CD1c-positive myeloid dendritic cell (primary cell): ENCODE data around the gene CAMK2G.

Source experiments
- DNase-seq: peaks from one replicate; pipeline ENCODE4 v3.0.0-alpha.2; 2016; ENCODE audit errors: extremely low spot score

The CAMK2G gene

GRCh38 chr10:73879296-73880173 lies 5.2 kb upstream of the CAMK2G start:
- DNase-seq: peak; percentile 96

GRCh38 chr10:73878365-73878764 lies 4.0 kb upstream of the CAMK2G start:
- no peak for DNase-seq

GRCh38 chr10:73877533-73878160 lies 3.3 kb upstream of the CAMK2G start:
- no peak for DNase-seq

DNA sequence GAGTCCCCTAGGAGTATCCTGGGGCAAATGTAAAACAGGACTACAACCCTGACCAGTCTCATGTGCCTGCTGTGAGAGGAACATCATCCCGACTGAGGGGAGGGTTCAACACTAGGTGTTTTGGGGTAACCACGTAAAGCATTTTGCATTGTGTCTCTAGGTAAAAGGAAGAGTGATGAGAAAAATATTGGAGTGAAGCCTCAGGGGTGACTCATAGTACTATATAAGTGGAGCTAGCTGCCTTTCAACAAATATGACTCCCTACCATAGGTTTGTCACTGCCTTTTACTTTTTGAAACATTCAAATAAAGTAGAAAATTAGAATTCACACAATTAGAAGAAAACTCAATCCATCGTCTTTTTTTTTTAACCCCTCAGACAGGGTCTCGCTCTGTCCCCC lies 2.6 kb upstream of the CAMK2G start:
- DNase-seq: no peak

DNA sequence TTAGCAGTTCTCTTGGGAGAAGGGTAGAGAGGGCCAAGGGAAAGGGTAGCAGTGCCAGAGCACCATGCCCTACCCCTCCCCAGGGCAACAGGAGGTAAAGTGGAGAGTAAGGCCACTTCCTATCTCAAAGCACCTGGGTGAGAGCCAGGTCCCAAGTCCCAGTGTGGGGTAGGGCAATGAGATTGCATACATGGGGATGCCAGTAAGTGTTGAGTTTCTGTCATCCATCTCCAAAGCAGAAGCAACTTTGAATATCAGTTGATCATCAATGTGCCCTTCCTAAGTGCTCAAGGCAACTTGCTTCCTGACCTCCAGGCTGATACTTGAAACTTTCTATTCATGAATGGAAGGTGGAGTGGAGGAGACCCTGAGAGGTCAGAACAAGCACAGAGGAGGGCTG lies 2.2 kb upstream of the CAMK2G start:
- no peak for DNase-seq

- DNase-seq: no peak
Measured at GRCh38 chr10:73876157-73876556, 1.8 kb upstream of the CAMK2G start.

- peak; percentile 50 for DNase-seq
Measured at GRCh38 chr10:73875139-73875475, 752 bp upstream of the CAMK2G start.

DNA sequence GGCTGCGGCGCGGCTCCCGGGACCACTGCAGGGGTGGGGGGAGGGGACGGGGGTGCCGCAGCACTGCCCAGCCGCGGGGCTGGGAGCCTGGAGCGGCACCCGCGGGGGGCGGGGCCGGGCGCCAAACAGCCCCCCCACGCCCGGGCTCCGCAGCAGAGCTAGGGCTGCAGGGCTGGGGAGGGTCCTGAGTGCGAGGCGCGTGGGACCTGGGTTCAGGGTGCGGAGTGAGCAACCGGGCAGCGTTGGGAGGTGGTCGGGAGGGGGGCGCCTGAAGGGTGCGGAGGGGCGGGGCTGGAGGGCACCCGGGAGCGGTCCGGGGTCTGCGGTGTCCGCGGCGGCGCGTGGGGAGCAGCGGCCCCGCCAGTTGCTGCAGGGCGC lies 528 bp downstream of the CAMK2G start:
- DNase-seq: no peak

- no peak for DNase-seq
Measured at GRCh38 chr10:73873142-73873837, 1.1 kb downstream of the CAMK2G start.

GRCh38 chr10:73872190-73872710 lies 2.1 kb downstream of the CAMK2G start:
- DNase-seq: no peak

- DNase-seq: no peak
Measured at GRCh38 chr10:73871295-73872189, 2.8 kb downstream of the CAMK2G start.

DNA sequence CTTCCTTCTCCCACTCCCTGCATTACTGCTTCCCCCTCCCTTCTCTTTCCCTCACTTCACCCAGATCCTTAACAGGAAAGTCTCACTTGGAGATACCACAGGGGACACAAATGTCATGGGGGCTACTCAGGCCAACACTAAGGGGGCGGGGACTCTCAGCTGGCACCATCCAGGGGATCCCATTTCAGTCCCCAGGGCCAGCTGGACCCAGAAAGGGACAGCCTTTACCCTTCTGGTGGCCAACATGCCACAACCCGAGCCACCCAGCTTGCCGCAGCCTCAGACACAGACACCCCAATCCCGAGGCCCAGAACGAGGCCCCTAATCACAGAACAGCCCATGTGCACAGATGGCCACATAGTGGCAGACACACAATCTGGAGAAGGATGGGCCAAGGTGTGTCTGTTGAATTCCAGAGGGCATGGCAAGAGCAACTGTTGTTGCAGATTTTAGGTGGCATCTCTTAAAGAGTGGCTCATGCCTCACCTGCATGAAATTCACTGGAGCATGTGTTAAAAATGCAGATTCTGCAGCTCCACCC lies 5.6 kb downstream of the CAMK2G start:
- no peak for DNase-seq

DNA sequence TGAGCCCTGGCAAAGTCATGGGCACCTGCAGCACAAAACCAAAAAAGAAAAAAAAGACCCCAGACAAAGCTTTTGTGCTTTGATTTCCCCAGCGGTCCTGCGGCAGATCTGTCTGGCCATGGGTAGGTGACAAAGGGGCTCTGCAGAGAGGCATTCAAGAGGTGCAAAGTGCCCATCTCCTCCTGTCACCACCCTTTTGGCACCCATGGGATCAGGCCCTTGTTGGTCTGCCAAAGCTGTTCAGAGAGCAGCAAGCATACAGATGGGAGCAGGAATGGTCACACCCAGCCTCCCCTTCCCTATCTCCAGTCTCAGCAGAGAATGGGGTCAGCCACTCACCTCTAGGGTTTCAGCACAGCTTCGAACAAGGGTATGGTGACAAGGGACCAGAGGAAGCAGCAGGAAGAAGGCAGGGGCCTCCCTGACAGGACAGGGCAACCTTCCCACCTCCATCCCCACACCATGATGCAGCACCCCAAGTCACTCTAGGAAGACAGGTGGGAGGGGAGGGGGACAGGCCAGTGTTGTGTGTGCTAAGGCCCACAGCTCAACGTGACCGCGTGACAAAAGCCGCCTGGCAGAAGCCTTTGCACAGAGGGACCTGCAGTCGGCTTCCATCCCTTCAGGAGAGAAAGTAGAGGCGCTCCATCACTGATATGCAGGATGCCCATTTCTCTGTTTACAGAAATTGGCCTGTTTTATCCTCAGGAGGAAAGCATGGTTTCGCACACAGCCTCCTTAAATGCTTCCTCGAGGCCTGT lies 6.3 kb downstream of the CAMK2G start:
- no peak for DNase-seq

DNA sequence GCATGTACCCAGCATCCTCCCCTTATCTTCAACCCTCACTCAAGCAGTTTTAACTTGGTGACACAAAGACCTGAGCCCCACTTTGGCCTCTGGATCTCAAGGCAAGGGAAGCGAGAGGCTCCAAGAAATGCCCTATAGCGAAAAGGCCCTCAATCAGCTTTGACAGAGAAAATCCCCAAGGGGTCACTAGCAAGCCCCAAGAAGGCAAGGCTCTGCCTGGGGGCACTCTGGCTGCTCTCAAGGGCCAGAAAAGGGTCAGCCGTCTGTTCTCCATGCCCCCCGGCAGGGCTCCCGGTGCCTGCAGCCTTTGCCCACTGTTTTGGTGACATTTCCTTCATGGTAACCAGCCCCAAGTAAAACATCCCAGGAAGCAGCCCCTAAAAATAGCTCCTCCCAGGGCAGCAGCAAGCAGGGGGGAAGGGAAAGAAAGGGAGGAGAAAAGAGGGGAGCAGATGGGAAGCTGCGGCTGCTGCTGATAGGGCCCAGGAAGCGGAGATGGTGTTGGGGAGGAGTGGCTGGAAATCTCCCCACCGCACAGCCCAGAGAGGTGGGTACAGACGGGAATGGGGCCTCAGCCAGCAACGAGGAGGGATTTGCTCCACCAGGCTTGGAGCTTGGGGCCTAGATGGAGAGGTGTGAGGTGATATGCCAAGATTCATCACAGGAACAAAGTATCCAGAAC lies 7.1 kb downstream of the CAMK2G start:
- DNase-seq: no peak

GRCh38 chr10:73866621-73867020 lies 7.7 kb downstream of the CAMK2G start:
- DNase-seq: no peak

GRCh38 chr10:73865459-73866442 lies 8.6 kb downstream of the CAMK2G start:
- peak; percentile 79 for DNase-seq

DNA sequence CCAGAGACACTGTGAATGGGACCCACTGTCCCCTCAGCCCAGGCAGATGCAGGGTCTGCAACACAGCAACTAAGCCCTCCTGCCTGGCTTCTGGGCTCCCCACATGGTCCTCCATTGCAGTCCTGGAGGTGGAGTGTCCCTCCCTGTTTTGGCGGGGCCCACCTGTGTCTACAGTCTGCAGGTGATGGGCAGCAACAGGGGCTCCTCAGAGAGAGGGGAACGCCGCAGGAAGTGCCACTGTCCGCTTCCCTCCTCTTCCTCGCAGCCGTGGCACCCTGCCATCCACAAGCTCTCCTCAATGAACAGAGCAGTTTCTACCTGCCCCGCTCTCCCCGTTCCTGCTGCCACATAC lies 9.3 kb downstream of the CAMK2G start:
- no peak for DNase-seq

GRCh38 chr10:73864229-73864628 lies 10.1 kb downstream of the CAMK2G start:
- DNase-seq: no peak
